ELR (cell line): Measurements from ENCODE around the gene NKX2-4.
"Not testable (repeated sequence)": the region's sequence is repeated elsewhere in the genome, so short reads cannot be mapped to it uniquely, and the experiment has no call there.

ENCODE experiments used
- DNase-seq: peaks from one replicate; pipeline ENCODE4 v3.0.0-alpha.2; 2015; ENCODE audit warnings: low read depth

The NKX2-4 gene

DNA sequence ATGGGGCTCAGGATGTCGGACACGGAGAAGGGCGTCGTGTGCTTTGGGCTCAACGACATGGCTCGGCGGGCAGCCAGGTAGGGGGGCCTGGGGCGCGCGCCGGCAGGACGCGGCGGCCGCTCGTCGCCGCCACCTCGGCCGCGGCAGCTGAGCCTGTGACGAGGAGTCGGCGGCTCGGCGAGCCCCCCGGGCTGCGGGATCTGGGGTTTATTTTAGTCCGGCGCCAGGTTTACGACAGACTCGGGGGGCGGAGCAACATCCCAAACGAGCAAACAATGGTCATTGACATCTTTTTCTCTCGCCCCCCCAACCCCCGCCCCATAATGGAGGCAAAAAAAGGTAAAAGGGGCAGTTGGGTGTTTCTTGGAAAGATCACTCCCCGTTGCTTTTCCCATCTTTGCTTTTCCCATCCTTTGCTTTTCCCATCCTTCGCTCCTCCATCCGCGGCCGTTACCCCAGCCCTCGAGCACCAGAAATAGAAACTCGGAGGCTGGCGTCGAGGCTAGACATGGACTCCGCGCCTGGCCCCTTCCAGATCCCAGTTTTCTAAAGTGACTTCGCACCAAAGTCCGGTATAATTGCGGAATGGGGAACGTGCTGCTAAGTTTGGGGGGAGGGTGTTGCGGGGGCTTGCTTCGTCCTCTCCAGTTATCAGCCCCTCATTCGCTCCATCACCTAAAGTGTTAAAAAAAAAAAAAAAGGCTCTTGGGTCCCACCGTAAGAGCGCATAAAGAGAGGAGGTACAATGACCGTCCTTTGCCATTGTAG lies at the start of gene NKX2-4:
NKX2-4 (minus strand) TSS at position 186 of the 768 bp plus-strand sequence; CDS start at position 59, 127 bp downstream.
- DNase-seq: no peak

DNA sequence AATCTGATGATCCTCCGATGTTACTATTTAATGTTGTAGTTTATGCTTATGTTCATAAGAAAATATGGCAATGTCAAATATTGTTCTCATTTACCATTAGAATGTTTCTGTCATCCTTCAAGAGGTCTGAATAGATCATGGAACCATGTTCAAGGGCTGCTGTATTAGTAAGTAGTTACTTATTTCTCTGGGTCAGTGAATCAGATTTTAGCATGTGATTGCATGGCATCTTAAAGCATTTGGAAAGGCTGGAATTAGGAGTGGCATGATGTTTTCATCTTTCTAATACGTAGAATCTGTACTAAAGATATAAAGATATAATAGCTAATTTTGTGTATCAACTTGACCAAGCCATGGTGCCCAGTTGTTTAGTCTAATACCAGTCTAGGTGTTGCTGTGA lies 40.5 kb upstream of the NKX2-4 start:
- DNase-seq: peak; percentile 48

DNA sequence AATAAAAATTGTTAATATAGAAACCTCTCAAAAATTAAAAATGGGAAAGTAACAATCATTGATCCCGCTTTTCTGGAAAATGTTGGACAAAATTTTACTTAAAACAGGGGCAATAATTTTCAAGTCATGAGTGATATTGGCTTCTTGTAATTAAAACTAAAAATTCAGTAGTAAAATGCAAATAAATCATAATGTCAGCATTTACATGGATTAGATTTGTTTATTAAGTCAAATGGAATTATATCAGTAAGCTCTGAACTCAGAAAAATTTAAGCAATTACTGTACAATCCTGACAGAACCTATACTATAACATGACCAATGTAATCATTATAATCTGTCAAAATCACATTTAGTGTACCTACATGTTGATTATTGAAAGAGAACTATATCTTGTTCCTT lies 39.9 kb upstream of the NKX2-4 start:
- no peak for DNase-seq

DNA sequence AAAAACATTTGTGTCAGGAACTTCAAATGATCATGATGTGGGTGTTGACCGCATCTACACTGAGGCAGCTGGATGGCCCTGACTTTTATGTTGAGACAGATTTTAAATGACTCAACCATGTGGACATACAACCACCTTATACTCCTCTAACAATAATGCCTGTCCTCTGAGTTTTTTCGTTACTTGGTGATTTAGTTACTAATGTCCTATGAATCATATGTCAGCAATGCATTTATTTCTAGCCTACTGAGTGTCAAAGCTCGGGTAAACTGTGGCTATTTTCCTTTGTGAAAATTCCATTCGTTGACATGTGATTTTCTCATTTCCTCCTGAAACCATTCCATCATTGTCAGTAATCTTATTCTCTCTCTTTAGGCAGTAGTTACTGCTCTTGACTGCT lies 38.9 kb upstream of the NKX2-4 start:
- DNase-seq: peak; percentile 96

DNA sequence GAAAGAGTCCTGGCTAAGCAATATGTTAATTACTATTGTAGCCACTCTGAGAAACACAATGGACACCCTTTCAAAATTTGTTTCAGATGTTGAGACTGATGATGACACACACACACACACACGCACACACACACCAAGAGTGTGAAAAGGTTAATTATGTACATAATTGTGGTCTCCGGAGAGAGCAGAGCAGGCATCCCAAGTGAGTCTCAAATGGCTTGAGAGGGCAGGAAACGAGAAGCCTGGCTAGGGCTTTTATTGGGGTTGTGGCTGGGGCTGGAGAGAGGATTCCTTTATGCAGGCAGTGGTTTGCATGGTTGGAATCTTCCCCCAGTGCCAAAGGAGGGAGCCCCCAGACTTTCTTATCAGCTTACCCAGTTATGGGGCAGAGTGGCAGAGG lies 38.2 kb upstream of the NKX2-4 start:
- peak; percentile 13 for DNase-seq

GRCh38 chr20:21433329-21433890 lies 36.1 kb upstream of the NKX2-4 start:
- peak; percentile 79 for DNase-seq

DNA sequence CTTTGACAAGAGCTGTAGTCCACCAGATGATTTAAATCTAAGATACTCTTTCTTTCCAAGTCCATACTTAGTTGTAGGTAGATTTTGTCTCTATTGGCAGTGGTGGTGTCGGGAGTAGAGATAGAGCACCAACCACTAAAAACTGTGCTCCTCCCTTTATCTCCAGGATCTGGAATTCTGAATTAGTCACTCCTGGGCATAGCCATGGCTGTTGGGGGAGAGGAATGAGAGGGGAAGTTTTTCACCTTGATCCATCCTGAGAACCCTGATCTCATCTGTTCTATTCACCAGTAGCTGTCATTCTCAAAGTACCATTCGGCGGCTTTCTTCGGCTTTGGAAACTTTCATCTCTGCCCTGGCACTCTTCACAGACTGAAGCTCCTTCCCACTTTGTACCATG lies 35.6 kb upstream of the NKX2-4 start:
- peak; percentile 53 for DNase-seq

- DNase-seq: no peak
These were observed 32.7 kb upstream of the NKX2-4 start for GRCh38 chr20:21430020-21430419.

DNA sequence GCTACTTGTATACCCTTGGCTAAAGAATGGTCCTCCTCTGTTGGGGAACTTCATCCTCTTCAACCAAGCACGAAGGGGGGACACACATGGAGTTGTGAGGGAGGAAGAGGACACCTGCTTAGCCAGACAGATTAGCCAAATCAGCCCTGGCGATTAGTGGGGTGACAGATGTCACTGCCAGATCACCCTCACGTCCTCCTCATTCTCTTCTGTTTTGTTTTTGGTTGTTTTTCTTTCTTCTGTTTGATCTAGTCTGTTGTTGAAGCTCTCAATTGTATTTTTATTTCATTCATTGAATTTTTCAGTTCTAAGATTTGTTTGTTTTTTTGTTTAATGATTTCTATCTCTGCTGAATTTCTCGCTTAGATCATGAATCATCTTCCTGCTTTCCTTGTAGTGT lies 27.5 kb upstream of the NKX2-4 start:
- DNase-seq: no peak

DNA sequence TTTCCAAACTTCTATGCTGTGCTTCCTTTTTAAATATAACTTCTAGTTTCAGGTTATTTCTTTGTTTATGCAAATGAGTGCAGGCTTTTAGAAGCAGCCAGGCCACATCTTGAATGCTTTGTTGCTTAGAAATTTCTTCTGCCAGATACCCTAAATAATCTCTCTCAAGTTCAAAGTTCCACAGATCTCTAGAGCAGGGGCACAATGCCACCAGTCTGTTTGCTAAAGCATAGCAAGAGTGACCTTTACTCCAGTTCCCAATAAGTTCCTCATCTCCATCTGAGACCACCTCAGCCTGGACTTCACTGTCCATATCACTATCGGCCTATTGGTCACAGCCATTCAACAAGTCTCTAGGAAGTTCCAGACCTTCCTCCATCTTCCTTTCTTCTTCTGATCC lies 26.4 kb upstream of the NKX2-4 start:
- not testable (repeated sequence) for DNase-seq

DNA sequence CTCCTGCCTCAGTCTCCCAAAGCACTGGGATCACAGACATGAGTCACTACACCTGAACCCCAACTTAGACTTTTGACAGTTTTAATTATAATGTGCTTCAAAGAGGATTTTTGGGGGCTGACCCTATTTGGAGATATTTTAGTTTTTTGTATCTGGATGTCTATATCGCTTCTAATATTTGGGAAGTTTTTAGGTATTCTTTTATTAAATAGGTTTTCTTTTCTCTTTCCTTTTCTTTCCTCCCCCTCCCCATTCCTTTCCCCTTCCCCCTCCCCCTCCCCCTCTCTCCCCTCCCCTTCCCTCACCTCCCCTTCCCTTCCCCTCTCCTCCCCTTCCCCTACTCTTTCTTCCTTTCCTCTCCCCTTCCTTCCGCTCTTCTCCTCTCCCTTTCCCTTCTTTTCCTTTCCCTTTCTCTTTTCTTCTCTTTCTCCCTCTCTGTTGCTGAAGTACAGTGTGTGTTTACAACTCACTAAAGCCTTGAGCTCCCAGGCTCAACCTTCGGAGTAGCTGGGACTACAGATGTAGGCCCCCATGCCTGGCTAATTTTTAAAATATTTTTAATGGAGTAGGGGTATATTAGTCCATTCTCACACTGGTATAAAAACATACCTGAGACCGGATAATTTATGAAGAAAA lies 24.4 kb upstream of the NKX2-4 start:
- DNase-seq: no peak

DNA sequence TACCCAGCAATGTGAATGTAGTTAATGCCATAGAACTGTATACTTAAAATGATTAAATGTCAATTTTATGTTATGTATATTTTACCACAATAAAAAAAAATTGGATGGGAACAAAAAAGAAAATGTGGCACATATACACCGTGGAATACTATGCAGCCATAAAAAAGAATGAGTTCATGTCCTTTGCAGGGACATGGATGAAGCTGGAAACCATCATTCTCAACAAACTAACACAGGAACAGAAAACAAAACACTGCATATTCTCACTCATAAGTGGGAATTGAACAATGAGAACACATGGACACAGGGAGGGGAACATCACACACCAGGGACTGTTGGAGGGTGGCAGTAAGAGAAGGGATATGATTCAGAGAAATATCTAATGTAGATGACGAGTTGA lies 21.8 kb upstream of the NKX2-4 start:
- not testable (repeated sequence) for DNase-seq

- not testable (repeated sequence) for DNase-seq
These were observed 16.7 kb upstream of the NKX2-4 start for GRCh38 chr20:21413996-21414395.

DNA sequence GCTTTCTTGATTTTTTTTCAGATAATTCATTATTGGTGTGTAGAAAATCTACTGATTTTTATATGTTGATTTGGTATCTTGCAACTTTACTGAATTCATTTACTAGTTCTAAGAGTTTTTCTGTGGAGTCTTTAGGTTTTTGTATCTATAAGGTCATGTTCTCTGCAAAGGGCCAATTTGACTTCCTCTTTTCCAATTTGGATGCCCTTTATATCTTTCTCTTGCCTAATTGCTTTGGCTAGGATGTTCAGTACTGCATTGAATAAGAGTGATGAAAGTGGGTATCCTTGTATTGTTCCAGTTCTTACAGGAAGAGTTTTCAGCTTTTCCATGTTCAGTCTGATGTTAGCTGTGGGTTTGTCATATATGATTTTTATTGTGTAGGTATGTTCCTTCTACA lies 14.4 kb upstream of the NKX2-4 start:
- no peak for DNase-seq

- DNase-seq: no peak
These were observed 1.7 kb upstream of the NKX2-4 start for GRCh38 chr20:21399005-21399475.

GRCh38 chr20:21398109-21399004 lies 1.0 kb upstream of the NKX2-4 start:
- DNase-seq: no peak

DNA sequence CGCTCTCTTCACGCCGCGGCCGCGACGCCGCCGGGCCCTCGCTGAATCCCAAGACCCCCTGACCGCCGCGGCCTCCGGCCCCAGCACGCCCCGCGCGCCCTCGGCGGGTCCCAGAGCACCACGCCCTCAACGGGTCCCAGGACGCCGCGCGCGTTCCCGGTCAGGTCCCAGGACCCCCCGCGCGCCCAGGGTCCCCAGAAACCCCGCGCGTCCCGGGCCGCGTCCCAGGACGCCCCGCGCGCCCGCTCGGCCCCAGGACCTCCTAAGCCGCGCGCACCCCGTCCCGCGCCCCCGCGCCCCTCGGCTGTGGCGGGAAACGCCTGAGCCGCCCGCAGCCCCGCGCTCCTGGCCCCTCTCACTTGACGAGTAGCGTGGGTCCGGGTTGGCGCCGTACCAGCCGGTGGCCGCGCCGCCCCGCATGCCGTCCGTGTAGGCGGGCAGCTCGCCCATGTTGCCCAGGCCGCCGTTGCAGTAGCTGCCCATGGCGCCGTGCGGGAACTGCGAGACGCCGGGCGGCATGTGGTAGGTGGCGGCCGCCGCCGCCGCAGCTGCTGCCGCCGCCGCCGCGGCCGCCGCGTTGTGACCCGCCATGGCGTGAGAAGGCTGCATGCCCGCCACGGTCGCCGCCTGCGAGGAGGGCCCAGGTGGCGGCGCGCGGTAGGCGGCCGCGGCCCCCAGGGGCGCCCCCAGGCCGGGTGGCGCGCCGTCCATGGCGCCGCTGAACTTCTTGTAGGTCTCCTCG lies 556 bp downstream of the NKX2-4 start:
- DNase-seq: no peak

DNA sequence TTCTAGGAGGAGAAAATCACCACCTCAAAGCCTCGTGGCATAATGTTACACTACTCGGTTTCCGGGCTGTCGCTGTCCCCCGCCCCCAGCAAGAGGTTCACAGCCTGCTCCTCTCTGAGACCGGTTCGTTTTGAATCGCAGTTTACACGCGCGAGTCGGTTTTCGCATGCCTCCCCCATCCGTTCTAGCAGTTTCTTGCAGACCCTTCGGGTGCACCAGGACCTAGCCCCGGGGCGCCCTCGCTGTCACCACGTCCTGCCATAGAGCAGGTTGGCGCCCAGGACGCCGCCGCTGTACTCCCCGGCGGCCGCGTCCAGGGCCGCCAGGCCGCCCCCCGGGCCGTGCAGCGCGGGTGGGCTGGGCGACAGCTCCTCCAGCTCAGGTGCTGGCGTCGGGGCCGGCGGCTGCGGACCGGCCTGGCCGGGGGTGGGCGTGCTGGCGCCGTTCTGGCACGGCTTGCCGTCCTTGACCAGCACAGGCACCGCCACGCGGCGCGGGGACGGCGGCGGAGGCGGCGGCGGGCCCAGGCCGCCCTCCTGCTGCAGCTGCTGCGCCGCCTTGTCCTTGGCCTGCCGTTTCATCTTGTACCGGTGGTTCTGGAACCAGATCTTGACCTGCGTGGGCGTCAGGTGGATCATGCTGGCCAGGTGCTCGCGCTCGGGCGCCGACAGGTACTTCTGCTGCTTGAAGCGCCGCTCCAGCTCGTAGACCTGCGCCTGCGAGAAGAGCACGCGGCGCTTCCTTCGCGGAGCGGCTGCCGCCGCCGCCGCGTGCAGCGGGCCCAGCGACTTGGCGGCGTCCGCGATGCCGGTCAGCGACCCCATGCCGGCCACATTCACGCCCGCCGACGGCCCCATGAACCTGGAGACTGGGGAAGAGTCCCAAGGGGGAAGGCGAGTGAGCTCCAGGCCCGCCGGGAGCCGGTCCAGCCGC lies 1.4 kb downstream of the NKX2-4 start:
- no peak for DNase-seq

DNA sequence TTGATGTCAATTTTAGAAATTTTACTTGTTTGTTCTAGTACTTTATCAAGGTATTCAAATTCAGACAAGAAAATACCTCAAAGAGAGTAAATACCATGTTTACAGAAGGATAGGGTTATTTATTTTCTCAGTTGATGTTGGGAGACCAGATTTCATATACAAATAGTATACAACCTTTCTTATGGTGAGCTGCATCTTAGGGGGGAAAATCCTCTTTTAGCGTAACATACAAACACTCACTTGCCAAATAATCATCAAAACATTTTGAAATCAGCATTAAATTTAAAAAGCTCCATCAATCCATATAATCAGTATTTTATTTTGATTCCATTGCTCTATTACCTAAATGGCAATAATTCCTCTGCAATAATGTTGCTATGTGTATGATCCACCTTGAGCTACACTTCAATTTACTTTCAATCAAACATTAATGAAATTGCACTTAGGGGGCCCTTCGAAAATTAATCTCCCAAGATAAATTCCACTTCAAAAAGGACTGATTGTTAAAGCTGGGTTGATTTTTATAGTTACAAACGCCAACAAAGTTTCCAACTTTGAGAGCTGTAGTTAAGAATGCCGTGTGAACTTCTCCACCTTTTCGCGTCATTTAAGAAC lies 2.2 kb downstream of the NKX2-4 start:
- DNase-seq: no peak

DNA sequence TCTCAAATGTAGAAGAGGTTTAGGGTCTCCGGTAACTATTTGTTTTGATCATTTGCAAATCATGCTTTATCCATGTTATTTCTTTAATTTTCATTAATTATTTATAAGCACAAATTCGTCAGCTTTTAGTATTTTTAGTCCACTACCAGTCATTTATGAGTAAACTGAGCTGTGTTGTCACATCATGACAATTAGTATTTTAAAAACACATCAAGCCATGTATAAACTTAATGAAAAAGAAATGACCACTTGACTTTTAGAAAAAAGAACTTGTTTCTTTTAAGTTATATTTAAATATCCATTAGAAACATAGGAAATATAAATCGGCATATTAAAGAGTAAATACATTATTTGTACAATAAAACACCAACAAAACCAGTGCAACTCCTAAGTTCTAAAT lies 2.8 kb downstream of the NKX2-4 start:
- no peak for DNase-seq
